Gastrocnemius medialis (tissue), 4 donors: ENCODE results near the gene FLNC. TPM values are rescaled to one million over a fixed set of nuclear protein-coding genes. Genes with fewer than 3 reads are reported as not detected.

ENCODE experiments used
- ATAC-seq, 2 donors: fragments of 150-250 bp; one replicate each; pipeline ENCODE4 v1.9.1; 2016
- DNase-seq, 2 donors: peaks; one replicate each; pipeline ENCODE4 v3.0.0-alpha.2; 2019
- H3K27ac ChIP-seq, 4 donors: fragments of 200-600 bp; sonication (generic); 1 replicate in 1 of 4; 2 replicates in 3 of 4; pipeline ENCODE4 v1.5.1; 2016 to 2018; ENCODE audit warnings: mild to moderate bottlenecking in 2 of 4, moderate library complexity in 1 of 4
- H3K27me3 ChIP-seq, 3 donors: fragments of 200-600 bp; sonication (generic) in 2 of 3; 1 replicate in 1 of 3; 2 replicates in 2 of 3; pipeline versions ENCODE4 v1.5.1 to v1.6.0; 2016 to 2019; ENCODE audit warnings: mild to moderate bottlenecking in 1 of 3, moderate library complexity in 1 of 3
- H3K36me3 ChIP-seq, 2 donors: fragments of 200-600 bp; sonication (generic) in 1 of 2; one replicate each; pipeline ENCODE4 v1.5.1; 2017 to 2018
- H3K4me1 ChIP-seq, 2 donors: fragments of 200-600 bp; sonication (generic) in 1 of 2; one replicate each; pipeline ENCODE4 v1.5.1; 2016 to 2017; ENCODE audit warnings: mild to moderate bottlenecking in 2 of 2
- H3K4me3 ChIP-seq, 4 donors: fragments of 200-600 bp; sonication (generic) in 3 of 4; 1 replicate in 1 of 4; 2 replicates in 3 of 4; pipeline ENCODE4 v1.5.1; 2016 to 2019; ENCODE audit warnings: mild to moderate bottlenecking in 2 of 4
- H3K9me3 ChIP-seq, 3 donors: fragments of 200-600 bp; sonication (generic) in 2 of 3; 1 replicate in 1 of 3; 2 replicates in 2 of 3; pipeline ENCODE4 v1.5.1; 2016 to 2019
- CTCF ChIP-seq, 5 experiments: fragments of 450-650 bp in 3 of 5; fragments of 200-600 bp in 2 of 5; sonication (generic) in 2 of 5; IDR thresholded peaks in 4 of 5; conservative IDR thresholded peaks in 1 of 5; 1 replicate in 4 of 5; 2 replicates in 1 of 5; pipeline ENCODE4 v1.5.1; 2016 to 2019; ENCODE audit warnings: antibody characterized with exemption in 5 of 5, mild to moderate bottlenecking in 3 of 5, moderate library complexity in 3 of 5
- POLR2A ChIP-seq, 2 donors: fragments of 450-650 bp; IDR thresholded peaks; one replicate each; pipeline ENCODE4 v1.6.1; 2017; ENCODE audit warnings: antibody characterized with exemption in 2 of 2, mild to moderate bottlenecking in 2 of 2, moderate library complexity in 2 of 2
- in situ Hi-C, 4 donors: fragments of 200-750 bp; cut with MboI; loops; one replicate each; pipeline versions ENCODE4 v1.15.0 to v1.8.0; 2017; ENCODE audit warnings: low sequenced_read_pairs in 4 of 4
- intact Hi-C: fragments of 100-400 bp; cut with DNase I; formaldehyde crosslinking; loops from one replicate; pipeline ENCODE4 v1.15.1; 2023; ENCODE audit warnings: low total_unique reads
- total RNA-seq, 4 donors: library from RNA; depleted of rRNA; stranded (reverse); fragments of >200 nt; gene quantifications; one replicate each; pipeline versions ENCODE4 v1.1.0 to v1.2.3, GENCODE V29; 2016

Gene FLNC
- total RNA-seq, 4 donors from 2014 or later = 1,071 to 4,398 (median 2,381) TPM

GRCh38 chr7:128880791-128881457 lies 50.7 kb downstream of the FLNC start:
- Histone ChIP-seq H3K9me3 (no peaks in the 10 kb centered on the region), H3K4me1 (peaks cover 0 to 5% of the 10 kb centered on the region in 2 donors), H3K36me3 (no peaks in the 10 kb centered on the region), H3K27me3 (no peaks in the 10 kb centered on the region), H3K27ac (no peak overlapping the region), H3K4me3 (no peak overlapping the region)
- ATAC-seq = no peak
- in situ Hi-C loops = loop anchor here (10.0 to 25.0 kb wide), 5 partner anchors 86 to 419 kb away; partner anchors contain the start of genes CCDC136 (in 2 of the 4), HILPDA (in 2 of the 4) and OPN1SW (in 1 of the 4)
- intact Hi-C loops = loop anchor here (1.0 to 10.0 kb wide), 4 partner anchors 87 to 356 kb away; partner anchors contain the start of gene CALU
- DNase-seq = peak in 1 of 2 donors; percentile 19
- TF ChIP-seq CTCF (IDR thresholded peaks at IDR 0.05 in 4 of 5, conservative IDR thresholded peaks at IDR 0.05 in 1 of 5) = no peak

DNA sequence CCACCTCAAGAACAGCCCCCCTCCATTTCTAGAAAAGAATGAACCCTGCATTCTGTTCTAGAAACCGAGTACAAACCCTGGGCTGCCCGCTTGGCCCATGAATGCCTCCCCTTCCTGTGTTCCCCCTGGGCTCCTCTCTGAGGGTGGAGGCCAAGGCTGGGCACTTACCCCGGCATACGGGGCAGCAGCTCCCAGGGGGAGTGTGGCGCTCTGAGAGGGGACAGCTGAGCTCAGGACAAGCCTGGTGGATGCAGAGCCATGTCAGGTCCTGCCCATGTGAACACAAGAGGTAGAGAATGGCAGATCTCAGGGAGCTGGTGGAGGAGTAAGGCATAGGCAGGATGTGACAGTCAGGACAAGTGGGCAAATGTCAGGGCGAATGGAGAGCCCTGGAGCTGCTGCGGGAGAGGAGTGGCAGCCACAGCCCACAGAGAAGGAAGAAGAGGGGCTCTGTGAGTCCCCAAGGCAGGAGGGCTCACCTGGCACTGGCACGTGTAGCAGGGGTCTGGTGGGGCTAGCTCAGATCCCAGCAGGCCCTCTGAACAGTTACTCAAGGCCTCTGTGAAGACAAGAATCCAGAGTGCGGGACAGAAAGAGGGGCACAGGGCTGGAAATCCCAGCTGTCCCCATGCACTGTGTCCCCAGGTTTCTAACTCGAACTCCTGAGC lies 51.4 kb downstream of the FLNC start:
- H3K4me1 ChIP-seq = peaks cover 0 to 5% of the 10 kb centered on the region in 2 donors
- DNase-seq (peak in 1 of 2 donors; percentile 14), ATAC-seq (no peak)
- H3K27ac ChIP-seq = no peak overlapping the region
- H3K36me3 ChIP-seq = no peaks in the 10 kb centered on the region
- intact Hi-C loops = loop anchor here (2.0 to 10.0 kb wide), 4 partner anchors 144 to 405 kb away; partner anchors contain the start of genes CALU and METTL2B
- in situ Hi-C loops = loop anchor here (10.0 to 25.0 kb wide), 5 partner anchors 87 to 419 kb away; partner anchors contain the start of genes CCDC136 (in 2 of the 4), HILPDA (in 2 of the 4) and OPN1SW (in 1 of the 4)
- no peaks in the 10 kb centered on the region for H3K9me3 ChIP-seq
- TF ChIP-seq CTCF (IDR thresholded peaks at IDR 0.05 in 4 of 5, conservative IDR thresholded peaks at IDR 0.05 in 1 of 5) = no peak
- H3K27me3 ChIP-seq = no peaks in the 10 kb centered on the region
- H3K4me3 ChIP-seq = no peak overlapping the region

GRCh38 chr7:128882134-128882533 lies 51.9 kb downstream of the FLNC start:
- in situ Hi-C loops (loop anchor here (10.0 to 25.0 kb wide), 5 partner anchors 87 to 420 kb away; partner anchors contain the start of genes CCDC136 (in 2 of the 4), HILPDA (in 2 of the 4) and OPN1SW (in 1 of the 4)), intact Hi-C loops (loop anchor here (2.0 to 10.0 kb wide), 4 partner anchors 145 to 405 kb away; partner anchors contain the start of genes CALU and METTL2B)
- Histone ChIP-seq H3K9me3 (no peaks in the 10 kb centered on the region), H3K4me3 (no peak overlapping the region), H3K27ac (no peak overlapping the region), H3K27me3 (no peaks in the 10 kb centered on the region), H3K36me3 (no peaks in the 10 kb centered on the region), H3K4me1 (peaks cover 0 to 5% of the 10 kb centered on the region in 2 donors)
- DNase-seq (peak in 1 of 2 donors; percentile 11), ATAC-seq (no peak)
- no peak for TF ChIP-seq CTCF (IDR thresholded peaks at IDR 0.05 in 4 of 5, conservative IDR thresholded peaks at IDR 0.05 in 1 of 5)
- TF ChIP-seq POLR2A (IDR thresholded peaks at IDR 0.05) = no peak

DNA sequence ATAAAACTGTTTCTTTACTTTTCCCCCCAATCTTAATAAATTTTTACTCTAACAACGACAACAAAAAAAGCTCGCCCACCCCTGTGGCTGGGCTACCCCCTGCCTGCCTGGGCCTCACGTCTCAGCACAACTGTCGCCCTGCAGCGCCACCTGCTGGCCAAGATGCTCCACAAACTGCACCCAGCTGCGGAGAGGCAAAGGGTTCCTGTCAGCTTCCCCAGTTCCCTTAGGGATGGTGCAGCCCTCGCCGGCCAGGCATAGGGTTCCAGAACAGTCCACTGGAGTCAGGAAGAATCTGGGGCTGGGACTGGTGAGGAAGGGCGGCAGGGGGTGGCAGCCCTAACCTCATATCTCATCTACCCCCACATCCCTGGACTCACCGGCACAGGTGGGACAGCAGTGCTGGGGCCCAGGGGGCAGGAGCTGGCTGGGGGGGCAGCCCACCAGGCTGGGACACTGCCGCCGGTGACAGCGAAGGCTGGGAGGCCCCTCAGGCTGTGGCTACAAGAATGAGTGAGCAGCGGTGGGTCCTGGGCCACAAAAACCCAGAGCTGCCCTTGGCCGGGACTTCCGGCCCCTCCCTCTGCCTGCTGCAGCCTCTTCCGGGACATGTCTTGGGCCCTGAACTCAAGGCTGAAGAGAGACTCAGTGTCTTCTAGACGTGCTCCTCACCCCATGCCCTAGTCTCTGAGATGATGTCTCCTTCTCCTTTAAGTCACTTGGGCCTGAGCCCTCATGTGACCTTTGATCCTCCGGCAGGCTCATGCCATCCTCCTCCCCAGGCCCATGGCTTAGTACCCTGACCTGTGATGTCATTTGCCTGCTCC lies 53.6 kb downstream of the FLNC start:
- in situ Hi-C loops (loop anchor here (10.0 to 25.0 kb wide), 5 partner anchors 89 to 422 kb away; partner anchors contain the start of genes CCDC136 (in 2 of the 4), HILPDA (in 2 of the 4) and OPN1SW (in 1 of the 4)), intact Hi-C loops (loop anchor here (2.0 to 10.0 kb wide), 4 partner anchors 147 to 407 kb away; partner anchors contain the start of genes CALU and METTL2B)
- TF ChIP-seq CTCF (IDR thresholded peaks at IDR 0.05 in 4 of 5, conservative IDR thresholded peaks at IDR 0.05 in 1 of 5) = peak; percentile 86 to 97 (median 93)
- TF ChIP-seq POLR2A (IDR thresholded peaks at IDR 0.05) = no peak
- Histone ChIP-seq H3K27me3 (no peaks in the 10 kb centered on the region), H3K27ac (no peak overlapping the region), H3K4me1 (peaks cover 0 to 5% of the 10 kb centered on the region in 2 donors), H3K36me3 (no peaks in the 10 kb centered on the region), H3K4me3 (peak overlapping the region in 1 of 4 donors; percentile 8), H3K9me3 (no peaks in the 10 kb centered on the region)
- peak in 1 of 2 donors; percentile 72 for DNase-seq
- peak; percentile 35 to 39 for ATAC-seq
